ENCODE results near the gene UBE2M. TPM values are rescaled to one million over a fixed set of nuclear protein-coding genes. Genes with fewer than 3 reads are reported as not detected.

Gene UBE2M
- total RNA-seq, 2 experiments from 2014 or later, result 87.6 to 109 TPM

GRCh38 chr19:58556622-58557220 is 1.7 kb downstream of the UBE2M start:
- Mint-ChIP-seq H3K9me3 (ENCODE audit: low read depth) (no peaks in the 10 kb centered on the region), H3K36me3 (peaks cover 38% of the 10 kb centered on the region), H3K4me3 (peak overlapping the region; percentile 95), H3K27me3 (no peaks in the 10 kb centered on the region), H3K4me1 (peaks cover 72% of the 10 kb centered on the region), H3K27ac (peak overlapping the region; percentile 96)
- no peak for ATAC-seq
- no peak for DNase-seq
- CTCF ChIA-PET, result interaction anchor here (0.8 to 8.6 kb wide), 2 partner anchors 37 to 43 kb away, joined by 5 to 49 read pairs; partner anchors contain the start of gene ZBTB45

GRCh38 chr19:58555920-58556621 is 2.3 kb downstream of the UBE2M start:
- H3K4me3 Mint-ChIP-seq, result peak overlapping the region; percentile 95
- ATAC-seq, result no peak
- H3K27me3 Mint-ChIP-seq, result no peaks in the 10 kb centered on the region
- peak overlapping the region; percentile 96 for H3K27ac Mint-ChIP-seq
- no peaks in the 10 kb centered on the region for H3K9me3 Mint-ChIP-seq (ENCODE audit: low read depth)
- CTCF ChIA-PET, result interaction anchor here (1.1 to 4.2 kb wide), 5 partner anchors 12 to 90 kb away, joined by 3 to 39 read pairs (median 10); partner anchors contain the start of genes TRIM28, ZBTB45 and ZNF324
- H3K36me3 Mint-ChIP-seq, result peaks cover 42% of the 10 kb centered on the region
- H3K4me1 Mint-ChIP-seq, result peaks cover 67% of the 10 kb centered on the region
- no peak for DNase-seq

- H3K4me3 Mint-ChIP-seq, result peak overlapping the region; percentile 86
- CTCF ChIA-PET, result interaction anchor here (1.1 to 4.2 kb wide), 7 partner anchors 11 to 89 kb away, joined by 3 to 39 read pairs (median 8); partner anchors contain the start of genes TRIM28, ZBTB45 and ZNF324
- H3K36me3 Mint-ChIP-seq, result peaks cover 48% of the 10 kb centered on the region
- ATAC-seq (no peak), DNase-seq (peak; percentile 41)
- H3K9me3 Mint-ChIP-seq (ENCODE audit: low read depth), result no peaks in the 10 kb centered on the region
- H3K27ac Mint-ChIP-seq, result peak overlapping the region; percentile 94
- H3K27me3 Mint-ChIP-seq, result no peaks in the 10 kb centered on the region
- H3K4me1 Mint-ChIP-seq, result peaks cover 63% of the 10 kb centered on the region
Measured at GRCh38 chr19:58555369-58555885, 3.0 kb downstream of the UBE2M start.

- CTCF ChIA-PET, result interaction anchor here (1.1 to 4.2 kb wide), 7 partner anchors 10 to 88 kb away, joined by 3 to 39 read pairs (median 8); partner anchors contain the start of genes TRIM28, ZBTB45 and ZNF324
- Mint-ChIP-seq H3K4me1 (peaks cover 56% of the 10 kb centered on the region), H3K27ac (peak within 1 kb of the TSS; percentile 96), H3K36me3 (peaks cover 52% of the 10 kb centered on the region), H3K9me3 (ENCODE audit: low read depth) (no peaks in the 10 kb centered on the region), H3K4me3 (peak within 1 kb of the TSS; percentile 86), H3K27me3 (no peaks in the 10 kb centered on the region)
- peak; percentile 45 for ATAC-seq
- peak; percentile 99 for DNase-seq
Measured at GRCh38 chr19:58554494-58555368, 3.7 kb downstream of the UBE2M start, which contains the start of gene CHMP2A. CHMP2A (minus strand) TSS chr19:58555105; CDS start chr19:58554212, 893 bp downstream.

GRCh38 chr19:58553799-58554493 is 4.5 kb downstream of the UBE2M start:
- CTCF ChIA-PET, result interaction anchor here (1.1 to 4.2 kb wide), 6 partner anchors 9 to 40 kb away, joined by 3 to 39 read pairs (median 6); partner anchors contain the start of gene ZBTB45
- no peaks in the 10 kb centered on the region for H3K27me3 Mint-ChIP-seq
- H3K36me3 Mint-ChIP-seq, result peaks cover 56% of the 10 kb centered on the region
- ATAC-seq (no peak), DNase-seq (no peak)
- H3K4me3 Mint-ChIP-seq, result peak overlapping the region; percentile 86
- peaks cover 49% of the 10 kb centered on the region for H3K4me1 Mint-ChIP-seq
- peak overlapping the region; percentile 94 for H3K27ac Mint-ChIP-seq
- no peaks in the 10 kb centered on the region for H3K9me3 Mint-ChIP-seq (ENCODE audit: low read depth)

GRCh38 chr19:58552655-58553054 is 5.8 kb downstream of the UBE2M start:
- Mint-ChIP-seq H3K36me3 (peaks cover 62% of the 10 kb centered on the region), H3K9me3 (ENCODE audit: low read depth) (no peaks in the 10 kb centered on the region), H3K4me3 (no peak overlapping the region), H3K4me1 (peaks cover 49% of the 10 kb centered on the region), H3K27me3 (no peaks in the 10 kb centered on the region), H3K27ac (peak overlapping the region; percentile 13)
- no peak for ATAC-seq
- CTCF ChIA-PET, result interaction anchor here (1.1 to 4.2 kb wide), 3 partner anchors 8 to 39 kb away, joined by 3 to 39 read pairs (median 4); partner anchors contain the start of gene ZBTB45
- no peak for DNase-seq

- no peak overlapping the region for H3K27ac Mint-ChIP-seq
- H3K4me3 Mint-ChIP-seq, result no peak overlapping the region
- no peaks in the 10 kb centered on the region for H3K27me3 Mint-ChIP-seq
- H3K9me3 Mint-ChIP-seq (ENCODE audit: low read depth), result no peaks in the 10 kb centered on the region
- CTCF ChIA-PET, result interaction anchor here (1.5 to 4.2 kb wide), 2 partner anchors 32 to 38 kb away, joined by 3 to 39 read pairs; partner anchors contain the start of gene ZBTB45
- H3K36me3 Mint-ChIP-seq, result peaks cover 61% of the 10 kb centered on the region
- ATAC-seq (no peak), DNase-seq (no peak)
- H3K4me1 Mint-ChIP-seq, result peaks cover 50% of the 10 kb centered on the region
Measured at GRCh38 chr19:58551577-58552471, 6.6 kb downstream of the UBE2M start.

- H3K4me1 Mint-ChIP-seq, result peaks cover 50% of the 10 kb centered on the region
- CTCF ChIA-PET, result no interaction called here
- no peak overlapping the region for H3K4me3 Mint-ChIP-seq
- H3K27ac Mint-ChIP-seq, result no peak overlapping the region
- ATAC-seq (no peak), DNase-seq (no peak)
- H3K36me3 Mint-ChIP-seq, result peaks cover 64% of the 10 kb centered on the region
- H3K9me3 Mint-ChIP-seq (ENCODE audit: low read depth), result no peaks in the 10 kb centered on the region
- H3K27me3 Mint-ChIP-seq, result no peaks in the 10 kb centered on the region
Measured at GRCh38 chr19:58551123-58551497, 7.3 kb downstream of the UBE2M start.

GRCh38 chr19:58550362-58551122 is 7.9 kb downstream of the UBE2M start:
- CTCF ChIA-PET, result no interaction called here
- H3K4me1 Mint-ChIP-seq, result peaks cover 52% of the 10 kb centered on the region
- ATAC-seq (no peak), DNase-seq (no peak)
- no peak overlapping the region for H3K27ac Mint-ChIP-seq
- H3K9me3 Mint-ChIP-seq (ENCODE audit: low read depth), result no peaks in the 10 kb centered on the region
- no peak overlapping the region for H3K4me3 Mint-ChIP-seq
- H3K36me3 Mint-ChIP-seq, result peaks cover 69% of the 10 kb centered on the region
- H3K27me3 Mint-ChIP-seq, result no peaks in the 10 kb centered on the region

GRCh38 chr19:58549664-58550361 is 8.6 kb downstream of the UBE2M start:
- ATAC-seq (no peak), DNase-seq (no peak)
- Mint-ChIP-seq H3K27ac (no peak overlapping the region), H3K27me3 (no peaks in the 10 kb centered on the region), H3K4me3 (no peak overlapping the region), H3K36me3 (peaks cover 69% of the 10 kb centered on the region), H3K4me1 (peaks cover 48% of the 10 kb centered on the region), H3K9me3 (ENCODE audit: low read depth) (no peaks in the 10 kb centered on the region)
- CTCF ChIA-PET, result no interaction called here

Measured in activated CD8-positive, alpha-beta memory T cell treated with anti-CD3 and anti-CD28 coated beads, Interleukin-2, amount 10 ng/mL, durations not matched to agents 7 days and 5 days (primary cell).